HL-60 (cell line): ENCODE data around the gene DPP10.

Experiments used
- CTCF ChIP-seq: IDR thresholded peaks from one replicate; pipeline ENCODE4 v1.5.1; 2011; ENCODE audit warnings: low read length, control low read depth, inconsistent platforms; ENCODE audit not compliant: insufficient read depth
- POLR2AphosphoS5 ChIP-seq: IDR thresholded peaks from 2 replicates; pipeline ENCODE4 v1.6.1; 2012; ENCODE audit warnings: low read depth
- REST ChIP-seq: IDR thresholded peaks from 2 replicates; pipeline ENCODE4 v1.6.1; 2012; ENCODE audit warnings: low read depth; ENCODE audit not compliant: insufficient replicate concordance

- TF ChIP-seq CTCF (no peak), REST (no peak), POLR2AphosphoS5 (no peak)
Measured at GRCh38 chr2:115480741-115481140, 1038.3 kb downstream of the DPP10 start.
